ENCODE data around the gene SP3.

GRCh38 chr2:173858291-173858731 lies 106.9 kb downstream of the SP3 start:
- TF ChIP-seq CTCF (IDR thresholded peaks at IDR 0.05) (no peak), BHLHE40 (IDR thresholded peaks at IDR 0.05; ENCODE audit: low read depth, low read length) (no peak)
